AG04449 (cell line): Measurements from ENCODE around the gene SPTBN1.

ENCODE experiments used
- CTCF ChIA-PET: fragments of 350-600 bp; formaldehyde crosslinking; extraction: SDS; loops from one replicate; lab custom pipeline; 2021; ENCODE audit warnings: antibody characterized with exemption; lab: Yijun Ruan, JAX
- POLR2A ChIA-PET: fragments of 400-600, 350-600 bp; formaldehyde crosslinking; extraction: SDS; loops from one replicate; lab custom pipeline; 2020; ENCODE audit warnings: antibody characterized with exemption, inconsistent platforms; lab: Yijun Ruan, JAX
- DNase-seq: peaks from one replicate; pipeline ENCODE4 v3.0.0-alpha.2; 2010; ENCODE audit warnings: low read depth, low spot score
- H3K4me3 ChIP-seq: 2 replicates; pipeline ENCODE4 v1.5.1; 2011; ENCODE audit warnings: low read depth, mild to moderate bottlenecking, control low read depth, low read length
- CTCF ChIP-seq: IDR thresholded peaks from one replicate; pipeline ENCODE4 v1.5.1; 2011; ENCODE audit warnings: mild to moderate bottlenecking, moderate library complexity, low read length, control low read depth, inconsistent platforms; ENCODE audit not compliant: insufficient read depth; ENCODE audit errors: missing control alignments

SPTBN1 gene

GRCh38 chr2:54422072-54422581 lies 34.0 kb upstream of the SPTBN1 start:
- CTCF ChIA-PET: no interaction called here
- POLR2A ChIA-PET: no interaction called here
- no peak for DNase-seq
- TF ChIP-seq CTCF: no peak
- H3K4me3 ChIP-seq: no peak overlapping the region

- no peak for TF ChIP-seq CTCF
- no peak for DNase-seq
- POLR2A ChIA-PET: no interaction called here
- CTCF ChIA-PET: interaction anchor here (1.1 kb wide), 1 partner anchor 35 kb away, joined by 3 read pairs; no protein-coding TSS in a partner anchor
- H3K4me3 ChIP-seq: no peak overlapping the region
Observed at GRCh38 chr2:54423213-54423612, 32.9 kb upstream of the SPTBN1 start.

GRCh38 chr2:54424555-54425163 lies 31.5 kb upstream of the SPTBN1 start:
- no peak for TF ChIP-seq CTCF
- no peak overlapping the region for H3K4me3 ChIP-seq
- ChIA-PET CTCF (interaction anchor here (0.6 kb wide), 1 partner anchor 40 kb away, joined by 3 read pairs; no protein-coding TSS in a partner anchor), POLR2A (no interaction called here)
- no peak for DNase-seq

GRCh38 chr2:54428108-54428831 lies 27.9 kb upstream of the SPTBN1 start:
- DNase-seq: no peak
- CTCF ChIA-PET: interaction anchor here (1.5 kb wide), 1 partner anchor 12 kb away, joined by 3 read pairs; no protein-coding TSS in a partner anchor
- POLR2A ChIA-PET: no interaction called here
- TF ChIP-seq CTCF: no peak
- H3K4me3 ChIP-seq: no peak overlapping the region

GRCh38 chr2:54429054-54429453 lies 27.1 kb upstream of the SPTBN1 start:
- POLR2A ChIA-PET: no interaction called here
- DNase-seq: no peak
- TF ChIP-seq CTCF: no peak
- H3K4me3 ChIP-seq: no peak overlapping the region
- CTCF ChIA-PET: no interaction called here
